ENCODE measurements around the gene BTG3. TPM values are rescaled to one million over a fixed set of nuclear protein-coding genes. Genes with fewer than 3 reads are reported as not detected.

BTG3 gene
- polyA plus RNA-seq, 1 donor from 2014 or later: 38.5 TPM

GRCh38 chr21:17550671-17551308 is 61.9 kb downstream of the BTG3 start:
- H3K36me3 ChIP-seq (ENCODE audit: insufficient read depth, low read length): peaks cover 22% of the 10 kb centered on the region
- H3K9me3 ChIP-seq (ENCODE audit: low read length): no peaks in the 10 kb centered on the region
- H3K27ac ChIP-seq (ENCODE audit: low read length): no peak overlapping the region
- H3K4me2 ChIP-seq (ENCODE audit: low read length): no peak overlapping the region
- no peak overlapping the region for H3K4me3 ChIP-seq (ENCODE audit: low read length)
- H3K9me2 ChIP-seq (ENCODE audit: insufficient read depth, low read length): no peaks in the 10 kb centered on the region
- TF ChIP-seq POLR2AphosphoS5 (IDR thresholded peaks at IDR 0.05) (no peak), EP300 (conservative IDR thresholded peaks at IDR 0.05; ENCODE audit: poor library complexity, severe bottlenecking) (no peak), TAF1 (IDR thresholded peaks at IDR 0.05; ENCODE audit: low read depth) (no peak), MXI1 (conservative IDR thresholded peaks at IDR 0.05; ENCODE audit: poor library complexity, severe bottlenecking) (no peak), SMC3 (conservative IDR thresholded peaks at IDR 0.05; ENCODE audit: poor library complexity) (no peak), CTCF (IDR thresholded peaks at IDR 0.05; ENCODE audit: poor library complexity, severe bottlenecking) (no peak), REST (IDR thresholded peaks at IDR 0.05; ENCODE audit: borderline replicate concordance) (no peak), RAD21 (conservative IDR thresholded peaks at IDR 0.05) (no peak), EZH2 (IDR thresholded peaks at IDR 0.05; ENCODE audit: borderline replicate concordance, insufficient read depth, low read length, poor library complexity, severe bottlenecking) (no peak)
- no peak overlapping the region for H2AFZ ChIP-seq (ENCODE audit: low read depth, low read length)
- H3F3A ChIP-seq (ENCODE audit: insufficient read depth, low read length, poor library complexity, severe bottlenecking): no peaks in the 10 kb centered on the region
- H3K9ac ChIP-seq (ENCODE audit: low read length): no peak overlapping the region
- no peaks in the 10 kb centered on the region for H4K20me1 ChIP-seq (ENCODE audit: insufficient read depth)
- peaks cover 14% of the 10 kb centered on the region for H3K79me2 ChIP-seq (replicated peaks; ENCODE audit: insufficient read depth, low read length)
- H3K27me3 ChIP-seq (ENCODE audit: insufficient read depth, low read depth, low read length): no peaks in the 10 kb centered on the region

GRCh38 chr21:17548262-17548661 is 64.4 kb downstream of the BTG3 start:
- H3K4me2 ChIP-seq (ENCODE audit: low read length): no peak overlapping the region
- no peak overlapping the region for H2AFZ ChIP-seq (ENCODE audit: low read depth, low read length)
- no peaks in the 10 kb centered on the region for H3K9me2 ChIP-seq (ENCODE audit: insufficient read depth, low read length)
- no peaks in the 10 kb centered on the region for H3F3A ChIP-seq (ENCODE audit: insufficient read depth, low read length, poor library complexity, severe bottlenecking)
- H3K9me3 ChIP-seq (ENCODE audit: low read length): no peaks in the 10 kb centered on the region
- peaks cover 37% of the 10 kb centered on the region for H3K79me2 ChIP-seq (replicated peaks; ENCODE audit: insufficient read depth, low read length)
- no peaks in the 10 kb centered on the region for H3K27me3 ChIP-seq (ENCODE audit: insufficient read depth, low read depth, low read length)
- no peaks in the 10 kb centered on the region for H4K20me1 ChIP-seq (ENCODE audit: insufficient read depth)
- H3K4me3 ChIP-seq (ENCODE audit: low read length): no peak overlapping the region
- H3K27ac ChIP-seq (ENCODE audit: low read length): no peak overlapping the region
- TF ChIP-seq MXI1 (conservative IDR thresholded peaks at IDR 0.05; ENCODE audit: poor library complexity, severe bottlenecking) (no peak), REST (IDR thresholded peaks at IDR 0.05; ENCODE audit: borderline replicate concordance) (no peak), POLR2AphosphoS5 (IDR thresholded peaks at IDR 0.05) (no peak), RAD21 (conservative IDR thresholded peaks at IDR 0.05) (no peak), CTCF (IDR thresholded peaks at IDR 0.05; ENCODE audit: poor library complexity, severe bottlenecking) (no peak), TAF1 (IDR thresholded peaks at IDR 0.05; ENCODE audit: low read depth) (no peak), EZH2 (IDR thresholded peaks at IDR 0.05; ENCODE audit: borderline replicate concordance, insufficient read depth, low read length, poor library complexity, severe bottlenecking) (no peak), EP300 (conservative IDR thresholded peaks at IDR 0.05; ENCODE audit: poor library complexity, severe bottlenecking) (no peak), SMC3 (conservative IDR thresholded peaks at IDR 0.05; ENCODE audit: poor library complexity) (no peak)
- H3K36me3 ChIP-seq (ENCODE audit: insufficient read depth, low read length): peaks cover 22% of the 10 kb centered on the region
- no peak overlapping the region for H3K9ac ChIP-seq (ENCODE audit: low read length)

All from neural cell (in vitro differentiated cells).